T-cell (primary cell): ENCODE measurements around the gene TUBB1. TPM values are rescaled to one million over a fixed set of nuclear protein-coding genes. Genes with fewer than 3 reads are reported as not detected.

Source experiments
- ATAC-seq, 4 experiments: fragments of 200-7000 bp in 3 of 4; fragments of 150-1000 bp in 1 of 4; cut with Tn5 transposase; replicated peaks in 1 of 4; 1 replicate in 3 of 4; 2 replicates in 1 of 4; pipeline ENCODE4 v1.10.0; 2021; ENCODE audit warnings: moderate library complexity in 3 of 4, mild to moderate bottlenecking in 2 of 4, moderate number of reproducible peaks in 1 of 4
- CTCF ChIA-PET, 2 donors: fragments of 300-600 bp; sonication (Branson Sonifier 250); formaldehyde crosslinking; loops; one replicate each; lab custom pipeline; 2022; ENCODE audit warnings: antibody characterized with exemption in 2 of 2; lab: Charles Lee
- POLR2A ChIA-PET, 2 donors: fragments of 300-600 bp; sonication (Branson Sonifier 250); formaldehyde crosslinking; loops; one replicate each; lab custom pipeline; 2022; ENCODE audit warnings: antibody characterized with exemption in 2 of 2; lab: Charles Lee
- DNase-seq, 35 experiments: peaks; one replicate each; pipeline versions ENCODE4 v3.0.0 to v3.0.0-alpha.2; 2013 to 2023
- H3K27ac ChIP-seq: one replicate; pipeline ENCODE4 v1.5.1; 2013; ENCODE audit warnings: low read length
- H3K27me3 ChIP-seq, 2 experiments: replicated peaks in 1 of 2; 1 replicate in 1 of 2; 2 replicates in 1 of 2; pipeline versions ENCODE4 v1.6.1 to v1.7.0; 2013; ENCODE audit warnings: low read length in 1 of 2, mixed read lengths in 1 of 2; ENCODE audit not compliant: control insufficient read depth in 2 of 2, insufficient read depth in 2 of 2; ENCODE audit errors: extremely low read depth in 1 of 2
- H3K36me3 ChIP-seq, 2 donors: 1 replicate in 1 of 2; 2 replicates in 1 of 2; pipeline versions ENCODE4 v1.6.1 to v1.7.0; 2013; ENCODE audit warnings: low read length in 1 of 2; ENCODE audit not compliant: control insufficient read depth in 2 of 2, insufficient read depth in 1 of 2; ENCODE audit errors: extremely low read depth in 1 of 2
- H3K4me1 ChIP-seq, 2 experiments: 1 replicate in 1 of 2; 2 replicates in 1 of 2; pipeline versions ENCODE4 v1.6.1 to v1.7.0; 2013; ENCODE audit warnings: low read length in 2 of 2, mixed read lengths in 1 of 2; ENCODE audit not compliant: insufficient read depth in 2 of 2, control insufficient read depth in 1 of 2; ENCODE audit errors: extremely low read depth in 1 of 2
- H3K4me3 ChIP-seq, 2 donors: 1 replicate in 1 of 2; 2 replicates in 1 of 2; pipeline versions ENCODE4 v1.5.1 to v1.7.0; 2013; ENCODE audit warnings: mild to moderate bottlenecking in 2 of 2, low read length in 1 of 2, moderate library complexity in 1 of 2; ENCODE audit not compliant: control insufficient read depth in 1 of 2; ENCODE audit errors: extremely low read depth in 1 of 2
- H3K9me3 ChIP-seq: 2 replicates; pipeline ENCODE4 v1.7.0; 2013
- H3K27ac Mint-ChIP-seq, 2 donors: one replicate each; pipeline ENCODE4 v1.8.0; 2020 to 2021; ENCODE audit warnings: mild to moderate bottlenecking in 2 of 2, mixed read lengths in 2 of 2
- H3K27me3 Mint-ChIP-seq, 2 donors: one replicate each; pipeline ENCODE4 v1.8.0; 2021 to 2022; ENCODE audit warnings: mixed read lengths in 2 of 2
- H3K36me3 Mint-ChIP-seq: one replicate; pipeline ENCODE4 v1.8.0; 2021; ENCODE audit warnings: mixed read lengths
- H3K4me1 Mint-ChIP-seq, 3 donors: one replicate each; pipeline ENCODE4 v1.8.0; 2020 to 2022; ENCODE audit warnings: mixed read lengths in 3 of 3, mild to moderate bottlenecking in 1 of 3
- H3K4me3 Mint-ChIP-seq, 3 donors: one replicate each; pipeline ENCODE4 v1.8.0; 2020 to 2022; ENCODE audit warnings: mild to moderate bottlenecking in 3 of 3, mixed read lengths in 3 of 3, moderate library complexity in 3 of 3
- H3K9me3 Mint-ChIP-seq, 3 donors: one replicate each; pipeline ENCODE4 v1.8.0; 2020 to 2022; ENCODE audit warnings: mixed read lengths in 3 of 3
- WGBS: methylation state at CpG from one replicate; pipeline ENCODE4 v1.1.5; 2013; ENCODE audit warnings: missing lambda C conversion rate; ENCODE audit not compliant: insufficient coverage; 5-methylcytosine and 5-hydroxymethylcytosine counted together
- total RNA-seq, 35 experiments: library from RNA in 6 of 35; stranded (reverse) in 6 of 35; fragments of 120-200 nt in 1 of 35; gene quantifications; one replicate each; pipeline versions ENCODE4 v1.2.1 to v1.2.4 and lab custom pipeline; 2013 to 2026

The TUBB1 gene
- total RNA-seq, 5 donors from 2014 or later (not counting 1 experiment from before 2014, with no cell fraction given): 0.56 to 5.0 TPM; not detected in 3

DNA sequence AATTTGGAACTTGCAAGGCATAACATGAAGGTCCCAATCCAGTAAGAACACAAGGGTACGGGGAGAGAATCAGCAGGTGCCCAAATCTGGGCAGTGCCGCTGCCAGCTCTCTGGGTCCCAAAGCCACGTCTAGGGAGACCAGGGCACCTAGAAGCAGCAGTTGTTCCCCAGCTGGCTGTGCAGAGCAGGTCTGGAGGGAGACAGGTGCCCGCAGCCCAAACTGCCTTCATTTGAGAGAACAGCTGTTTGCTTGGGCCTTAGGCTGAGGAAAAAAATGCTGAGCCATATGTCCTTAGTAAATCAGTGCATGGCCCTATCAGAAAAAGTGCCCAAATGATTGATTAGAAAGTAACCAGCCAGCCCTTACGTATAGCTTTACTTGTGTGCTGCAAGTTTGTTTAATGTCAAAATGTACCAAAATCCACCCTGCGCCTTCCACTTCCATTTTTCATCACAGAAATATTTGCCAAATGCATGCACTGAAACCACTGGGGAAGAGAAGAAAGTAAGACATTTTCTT, 32.5 kb downstream of the TUBB1 start:
- ATAC-seq (no peak), DNase-seq (no peak)
- Mint-ChIP-seq H3K4me1 (peaks cover 6 to 10% (median 6%) of the 10 kb centered on the region in 3 donors), H3K4me3 (no peak overlapping the region), H3K36me3 (no peaks in the 10 kb centered on the region), H3K9me3 (no peaks in the 10 kb centered on the region), H3K27ac (no peak overlapping the region), H3K27me3 (peaks cover 13 to 32% of the 10 kb centered on the region in 2 donors)
- ChIA-PET CTCF (no interaction called here), POLR2A (interaction anchor here in 1 of 2 donors (0.5 kb wide), 1 partner anchor 646 kb away, joined by 10 read pairs; no protein-coding TSS in a partner anchor)
- Histone ChIP-seq H3K27me3 (peaks cover 0 to 9% of the 10 kb centered on the region in 2 experiments), H3K4me3 (no peak overlapping the region), H3K36me3 (no peaks in the 10 kb centered on the region), H3K27ac (no peak overlapping the region), H3K9me3 (no peaks in the 10 kb centered on the region), H3K4me1 (no peaks in the 10 kb centered on the region)
- WGBS: 92% methylated on average over 5 of the region's 6 CpGs

DNA sequence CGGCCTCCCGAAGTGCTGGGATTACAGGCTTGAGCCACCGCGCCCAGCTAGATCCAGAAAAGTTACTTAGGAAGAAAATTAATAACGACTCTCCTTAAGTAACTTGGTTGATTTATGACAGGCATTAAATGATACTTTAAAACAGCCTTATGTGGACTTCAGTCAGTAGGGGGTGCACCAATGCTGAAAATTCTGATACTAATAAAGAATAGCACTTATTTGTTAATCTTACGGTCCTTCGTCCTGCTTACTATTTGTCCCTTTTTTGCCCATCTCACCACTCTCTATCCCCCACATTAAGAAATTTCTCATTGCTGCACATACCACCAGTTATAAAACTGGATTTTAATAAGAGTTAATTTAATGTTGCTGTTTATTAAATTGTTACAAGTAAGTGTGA, 36.1 kb downstream of the TUBB1 start:
- peaks cover 0 to 2% (median 0%) of the 10 kb centered on the region in 3 donors for H3K4me1 Mint-ChIP-seq
- DNase-seq (peak in 7 of 35 experiments; percentile 2 to 55 (median 11)), ATAC-seq (no peak)
- no peak overlapping the region for H3K4me3 ChIP-seq
- H3K9me3 ChIP-seq: no peaks in the 10 kb centered on the region
- ChIA-PET POLR2A (interaction anchor here in 1 of 2 donors (0.6 kb wide), 1 partner anchor 167 kb away, joined by 3 read pairs; no protein-coding TSS in a partner anchor), CTCF (interaction anchor here in 1 of 2 donors (0.6 to 1.1 kb wide), 4 partner anchors 94 to 441 kb away, joined by 3 to 5 read pairs (median 3); no protein-coding TSS in a partner anchor)
- no peaks in the 10 kb centered on the region for H3K36me3 Mint-ChIP-seq
- no CpG with 5 or more reads among the region's 7 CpGs for WGBS
- H3K4me3 Mint-ChIP-seq: no peak overlapping the region
- no peaks in the 10 kb centered on the region for H3K9me3 Mint-ChIP-seq
- H3K36me3 ChIP-seq: no peaks in the 10 kb centered on the region
- H3K4me1 ChIP-seq: no peaks in the 10 kb centered on the region
- H3K27ac Mint-ChIP-seq: no peak overlapping the region
- H3K27me3 Mint-ChIP-seq: peaks cover 13 to 25% of the 10 kb centered on the region in 2 donors
- peaks cover 0 to 11% of the 10 kb centered on the region in 2 experiments for H3K27me3 ChIP-seq
- no peak overlapping the region for H3K27ac ChIP-seq

DNA sequence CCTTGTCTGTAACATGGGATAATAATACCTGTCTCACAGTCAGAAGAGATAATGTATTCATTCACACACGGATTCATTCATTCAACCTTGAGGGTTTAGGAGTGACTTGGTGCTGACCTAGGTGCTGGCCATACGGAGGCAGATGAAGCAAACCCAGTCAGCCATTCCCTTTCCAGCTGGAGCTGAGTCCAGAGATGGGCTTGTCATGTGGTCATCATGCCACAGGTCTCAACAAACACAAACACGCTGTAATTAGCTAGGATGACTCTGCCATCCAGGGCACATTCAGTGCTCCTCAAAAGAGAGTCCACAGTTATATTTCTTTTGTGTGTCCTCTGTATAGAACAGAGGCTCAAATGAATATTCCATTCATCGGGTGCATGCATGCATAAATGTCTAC, 42.9 kb downstream of the TUBB1 start:
- Histone ChIP-seq H3K4me3 (no peak overlapping the region), H3K36me3 (no peaks in the 10 kb centered on the region), H3K27me3 (peaks cover 7 to 8% of the 10 kb centered on the region in 2 experiments), H3K9me3 (peaks cover 2% of the 10 kb centered on the region), H3K4me1 (no peaks in the 10 kb centered on the region), H3K27ac (no peak overlapping the region)
- ATAC-seq (no peak), DNase-seq (no peak)
- ChIA-PET POLR2A (no interaction called here), CTCF (no interaction called here)
- H3K4me3 Mint-ChIP-seq: no peak overlapping the region
- no peak overlapping the region for H3K27ac Mint-ChIP-seq
- no peaks in the 10 kb centered on the region for H3K4me1 Mint-ChIP-seq
- peaks cover 0 to 14% of the 10 kb centered on the region in 2 donors for H3K27me3 Mint-ChIP-seq
- H3K36me3 Mint-ChIP-seq: no peaks in the 10 kb centered on the region
- H3K9me3 Mint-ChIP-seq: no peaks in the 10 kb centered on the region
- 72% methylated on average over 2 of the region's 4 CpGs for WGBS

DNA sequence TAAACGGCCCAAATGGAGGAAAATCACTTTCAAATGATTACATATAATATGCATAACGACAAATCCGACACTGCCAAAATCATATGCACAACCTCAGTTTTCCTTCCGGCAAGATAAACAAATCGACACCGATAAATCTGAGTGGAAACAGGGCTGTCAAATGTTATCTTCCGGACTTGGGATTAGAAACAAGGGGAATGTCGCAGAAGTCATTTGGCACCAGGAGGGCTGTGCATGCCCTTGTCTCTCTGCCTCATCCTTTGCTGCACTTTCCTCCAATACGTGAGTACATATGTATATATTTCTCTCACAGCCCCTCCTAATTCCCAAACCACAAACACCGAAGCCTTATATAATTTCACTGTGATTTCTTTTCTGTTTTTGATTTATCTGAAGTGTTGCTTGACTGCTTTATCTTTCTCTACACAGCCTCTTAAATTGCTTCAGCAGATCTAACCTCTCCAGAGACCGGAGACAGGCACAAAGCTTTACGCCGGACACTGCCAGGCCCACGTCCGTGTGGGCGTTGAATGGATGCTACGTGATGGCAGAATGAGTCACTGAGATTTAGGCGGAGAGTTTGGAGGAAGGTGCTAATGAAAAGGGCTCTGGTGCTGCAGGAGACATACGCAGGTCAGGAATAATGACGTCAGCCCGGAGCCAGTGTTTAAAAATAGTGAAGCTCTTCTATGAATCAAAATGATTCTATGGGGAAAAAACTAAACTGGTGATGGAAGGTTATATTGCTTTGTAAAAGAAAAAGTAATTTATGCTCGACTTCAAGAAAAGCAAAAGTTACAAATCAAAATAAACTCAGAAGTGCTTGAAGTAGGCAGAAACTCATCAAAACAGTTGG, 44.4 kb downstream of the TUBB1 start:
- CTCF ChIA-PET: no interaction called here
- peaks cover 2% of the 10 kb centered on the region for H3K9me3 ChIP-seq
- DNase-seq (no peak), ATAC-seq (no peak)
- peaks cover 0 to 14% of the 10 kb centered on the region in 2 donors for H3K27me3 Mint-ChIP-seq
- WGBS: 79% methylated on average over 12 of the region's 22 CpGs
- no peaks in the 10 kb centered on the region for H3K4me1 Mint-ChIP-seq
- H3K27me3 ChIP-seq: peaks cover 3 to 7% of the 10 kb centered on the region in 2 experiments
- no peak overlapping the region for H3K4me3 Mint-ChIP-seq
- H3K4me1 ChIP-seq: no peaks in the 10 kb centered on the region
- POLR2A ChIA-PET: no interaction called here
- H3K27ac Mint-ChIP-seq: no peak overlapping the region
- H3K9me3 Mint-ChIP-seq: no peaks in the 10 kb centered on the region
- no peak overlapping the region for H3K4me3 ChIP-seq
- H3K36me3 Mint-ChIP-seq: no peaks in the 10 kb centered on the region
- H3K36me3 ChIP-seq: no peaks in the 10 kb centered on the region
- no peak overlapping the region for H3K27ac ChIP-seq

DNA sequence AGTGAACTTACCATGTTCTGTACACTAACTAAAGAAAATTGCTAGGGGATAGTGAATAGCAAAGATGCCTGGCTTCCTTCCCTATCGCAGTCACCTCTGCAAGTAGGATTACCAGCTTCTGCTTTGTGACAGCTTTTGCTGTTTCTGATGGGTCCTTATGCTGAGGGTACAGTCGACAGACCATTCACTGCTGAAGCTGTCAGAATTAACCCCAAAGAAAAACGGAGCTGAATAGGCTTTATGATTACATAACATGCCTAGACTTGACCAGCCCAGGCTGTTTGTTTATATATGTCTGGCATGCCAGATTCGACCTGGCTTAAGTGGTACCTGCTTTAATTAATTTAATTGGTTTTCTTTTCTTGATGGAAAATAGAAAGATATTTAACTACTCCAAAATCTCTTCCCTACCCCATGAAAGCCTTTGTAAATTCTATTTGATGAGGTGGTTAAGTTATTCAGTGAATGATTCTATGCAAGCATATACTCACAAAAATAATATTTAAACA, 45.0 kb downstream of the TUBB1 start:
- peaks cover 3 to 9% of the 10 kb centered on the region in 2 experiments for H3K27me3 ChIP-seq
- CTCF ChIA-PET: no interaction called here
- peaks cover 0 to 14% of the 10 kb centered on the region in 2 donors for H3K27me3 Mint-ChIP-seq

DNA sequence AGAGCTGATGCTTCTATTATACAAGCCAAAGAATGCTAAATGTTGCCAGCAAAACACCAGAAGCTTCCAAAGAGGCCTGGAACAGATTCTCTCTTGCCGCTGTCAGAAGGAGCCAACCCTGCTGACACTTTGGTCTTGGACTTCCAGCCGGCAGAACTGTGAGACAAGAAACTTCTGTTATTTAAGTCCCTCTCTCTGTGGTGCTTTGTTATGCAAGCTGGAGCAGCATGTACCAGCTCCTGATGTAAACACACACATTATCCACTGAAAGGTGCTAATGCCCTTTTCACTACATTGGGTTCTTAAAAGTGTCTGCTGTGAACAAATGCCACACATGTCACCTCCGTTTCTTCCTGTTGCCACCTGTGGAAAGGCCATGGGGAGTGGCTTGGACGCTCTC, 49.3 kb downstream of the TUBB1 start:
- peaks cover 6 to 11% of the 10 kb centered on the region in 2 donors for H3K27me3 Mint-ChIP-seq

More for the DNA sequence above, 45.0 kb downstream of the TUBB1 start:
- 63% methylated on average over 1 of the region's 4 CpGs for WGBS
- H3K27ac ChIP-seq: no peak overlapping the region
- DNase-seq (no peak), ATAC-seq (no peak)
- Mint-ChIP-seq H3K4me1 (no peaks in the 10 kb centered on the region), H3K4me3 (no peak overlapping the region), H3K36me3 (no peaks in the 10 kb centered on the region), H3K9me3 (no peaks in the 10 kb centered on the region), H3K27ac (no peak overlapping the region)
- no peaks in the 10 kb centered on the region for H3K4me1 ChIP-seq
- POLR2A ChIA-PET: no interaction called here
- H3K36me3 ChIP-seq: no peaks in the 10 kb centered on the region
- peaks cover 2% of the 10 kb centered on the region for H3K9me3 ChIP-seq
- no peak overlapping the region for H3K4me3 ChIP-seq

More for the DNA sequence above, 49.3 kb downstream of the TUBB1 start:
- Mint-ChIP-seq H3K9me3 (no peaks in the 10 kb centered on the region), H3K36me3 (no peaks in the 10 kb centered on the region), H3K27ac (no peak overlapping the region), H3K4me1 (no peaks in the 10 kb centered on the region), H3K4me3 (no peak overlapping the region)
- Histone ChIP-seq H3K4me1 (no peaks in the 10 kb centered on the region), H3K27me3 (peaks cover 5% of the 10 kb centered on the region in 2 experiments), H3K36me3 (no peaks in the 10 kb centered on the region), H3K4me3 (no peak overlapping the region), H3K27ac (no peak overlapping the region), H3K9me3 (no peaks in the 10 kb centered on the region)
- CTCF ChIA-PET: no interaction called here
- POLR2A ChIA-PET: no interaction called here
- ATAC-seq (no peak), DNase-seq (no peak)
- WGBS: 81% methylated on average over 2 of the region's 4 CpGs
